GM21423 (cell line): ENCODE results near the gene PRRG4.
"Not testable (repeated sequence)": the region's sequence is repeated elsewhere in the genome, so short reads cannot be mapped to it uniquely, and the experiment has no call there.

Source experiments
- ATAC-seq: cut with Tn5 transposase; IDR thresholded peaks from one replicate; pipeline ENCODE4 v1.9.1; 2021; ENCODE audit warnings: mild to moderate bottlenecking, moderate library complexity; ENCODE audit not compliant: unreplicated experiment

PRRG4 gene

DNA sequence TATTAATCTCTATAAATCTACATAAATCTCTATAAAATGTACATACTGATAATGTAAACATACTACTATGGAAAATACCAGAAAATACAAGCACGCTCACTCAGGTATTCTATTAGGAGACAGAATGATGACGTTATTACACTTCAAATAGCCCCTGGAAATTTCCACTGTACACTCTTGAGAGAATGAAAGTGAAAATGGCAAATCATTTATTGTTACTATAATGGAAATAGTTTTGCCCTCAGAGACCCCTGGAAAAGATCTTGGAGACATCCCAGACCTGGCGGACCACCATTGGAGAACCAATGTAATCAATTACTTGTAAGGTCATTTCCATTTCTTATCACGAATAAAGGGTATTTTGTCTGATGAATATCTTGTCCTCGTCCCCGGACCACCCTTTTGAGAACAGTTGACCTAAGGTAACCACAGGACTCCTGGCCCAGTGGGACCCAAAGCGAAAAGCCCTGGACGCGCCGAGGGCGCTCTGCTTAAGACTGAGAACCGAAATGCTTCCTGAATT is 509 bp upstream of the PRRG4 start:
- peak; percentile 36 for ATAC-seq

DNA sequence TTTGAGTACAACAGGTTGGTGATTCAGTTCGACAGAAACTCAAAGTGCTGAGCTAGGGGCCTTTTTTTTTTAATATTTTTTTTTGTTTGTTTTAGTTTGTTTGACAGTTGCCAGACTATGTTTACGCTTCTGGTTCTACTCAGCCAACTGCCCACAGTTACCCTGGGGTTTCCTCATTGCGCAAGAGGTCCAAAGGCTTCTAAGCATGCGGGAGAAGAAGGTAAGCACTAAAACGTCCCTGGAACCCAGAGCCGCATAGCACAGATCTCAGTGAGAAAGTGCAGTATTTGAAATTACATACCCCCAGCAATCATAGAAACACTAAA is 649 bp downstream of the PRRG4 start:
- no peak for ATAC-seq

DNA sequence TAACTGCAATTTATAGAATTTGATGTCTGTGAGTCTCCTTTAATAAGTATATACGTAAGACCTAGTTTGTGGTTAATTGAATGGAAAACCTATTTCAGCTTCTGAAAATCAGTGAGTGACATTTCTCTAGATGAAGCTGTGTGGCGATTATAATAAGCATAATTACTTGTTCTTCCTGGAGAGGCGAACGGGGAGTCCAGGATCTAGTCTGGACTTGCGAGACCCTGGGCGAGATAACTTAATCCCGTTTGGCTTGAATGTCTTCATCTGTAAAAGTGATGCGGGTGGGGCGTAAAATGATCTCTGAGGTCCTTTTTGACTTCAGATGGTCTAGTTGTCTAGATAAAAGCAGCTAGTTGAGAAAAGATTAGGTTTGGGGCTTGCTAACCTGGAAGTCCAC is 1.1 kb downstream of the PRRG4 start:
- no peak for ATAC-seq

DNA sequence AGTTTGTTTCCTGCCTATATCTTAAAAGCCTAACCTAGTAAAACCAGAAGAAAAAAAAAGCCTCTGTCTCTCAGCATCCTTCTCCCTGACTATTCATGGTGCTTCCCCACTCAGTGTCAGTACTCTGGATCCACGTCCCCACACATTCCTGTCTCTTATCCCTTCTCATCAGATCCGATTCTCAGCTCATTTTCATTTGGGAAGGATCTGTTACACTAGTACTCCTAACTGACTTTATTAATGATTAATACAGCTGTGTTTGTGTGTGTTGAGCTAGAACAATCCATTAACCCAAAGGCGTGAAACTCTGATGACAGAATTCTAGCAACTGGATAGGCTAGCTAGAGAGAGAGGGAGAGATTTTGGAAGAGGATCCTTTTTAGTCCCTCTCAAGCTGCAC is 1.5 kb downstream of the PRRG4 start:
- ATAC-seq = no peak

DNA sequence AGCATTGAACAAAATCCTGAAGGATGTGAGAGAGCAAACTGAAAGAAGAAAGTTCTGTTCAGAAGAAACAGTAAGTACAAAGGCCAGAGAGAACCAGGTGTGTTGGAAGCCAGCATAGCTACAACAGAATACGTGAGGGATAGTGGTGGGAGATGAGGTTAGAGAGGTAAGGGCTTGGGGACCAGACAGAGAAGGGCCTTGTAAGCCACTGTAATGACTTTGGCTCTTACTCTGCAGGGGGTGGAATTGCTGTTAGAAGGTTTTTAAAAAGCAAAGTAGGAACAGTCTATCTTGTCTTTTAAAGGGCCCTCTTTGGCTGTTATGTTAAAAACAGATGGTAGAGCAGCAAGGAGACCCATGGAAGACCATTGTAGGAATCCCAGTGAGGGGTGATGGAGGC is 4.2 kb downstream of the PRRG4 start:
- ATAC-seq = no peak

DNA sequence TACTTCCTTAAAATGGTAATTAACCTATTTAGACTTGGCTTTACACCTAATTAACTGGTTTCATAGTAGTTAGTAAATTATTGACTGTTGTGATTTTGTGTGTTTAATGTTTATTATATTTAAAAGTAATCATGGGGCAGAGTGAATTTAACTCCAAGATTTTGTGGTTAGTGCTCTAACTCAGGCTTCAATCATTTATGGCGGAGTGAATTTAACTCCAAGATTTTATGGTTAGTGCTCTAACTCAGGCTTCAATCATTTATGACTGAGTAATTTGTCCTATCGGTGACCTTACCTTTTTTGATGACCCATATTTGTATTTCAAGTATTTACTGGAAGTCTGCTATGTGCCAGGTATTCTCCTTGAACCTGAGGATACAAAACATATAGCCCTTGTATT is 7.2 kb downstream of the PRRG4 start:
- no peak for ATAC-seq

DNA sequence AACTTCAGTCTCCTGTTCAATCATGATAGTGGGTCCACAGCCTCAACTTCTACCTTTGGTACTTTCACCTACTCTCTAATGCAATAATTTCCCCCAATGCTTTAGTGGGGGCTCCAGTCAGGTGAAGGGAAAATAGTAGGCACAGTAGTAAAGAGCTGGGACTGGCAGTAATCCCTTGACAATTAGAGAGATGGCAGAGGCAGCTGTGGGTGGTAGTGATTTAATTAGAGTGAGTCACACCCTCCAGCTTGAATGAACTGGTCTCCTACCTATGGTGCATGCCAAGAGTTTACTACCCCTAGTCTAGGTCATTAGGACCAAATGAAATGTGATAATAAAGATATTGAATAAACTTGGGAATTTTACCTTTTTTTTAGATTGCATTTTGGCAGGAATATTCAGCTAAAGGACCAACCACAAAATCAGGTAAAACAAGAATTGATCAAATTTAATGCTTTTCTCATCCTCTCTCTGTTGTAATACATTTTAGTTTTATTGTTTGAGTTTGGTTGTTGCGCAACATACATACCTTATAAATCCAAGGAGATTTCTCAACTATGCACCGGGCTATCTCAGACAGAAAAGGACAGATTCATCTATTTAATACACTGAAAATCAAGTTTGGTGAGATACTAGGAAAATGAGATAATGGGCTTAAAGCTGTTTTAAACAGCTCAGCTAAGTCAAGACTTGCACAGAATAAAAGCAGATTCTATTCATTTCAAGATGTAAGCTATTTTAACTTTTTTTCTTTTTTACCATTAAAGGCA is 9.0 kb downstream of the PRRG4 start:
- no peak for ATAC-seq

DNA sequence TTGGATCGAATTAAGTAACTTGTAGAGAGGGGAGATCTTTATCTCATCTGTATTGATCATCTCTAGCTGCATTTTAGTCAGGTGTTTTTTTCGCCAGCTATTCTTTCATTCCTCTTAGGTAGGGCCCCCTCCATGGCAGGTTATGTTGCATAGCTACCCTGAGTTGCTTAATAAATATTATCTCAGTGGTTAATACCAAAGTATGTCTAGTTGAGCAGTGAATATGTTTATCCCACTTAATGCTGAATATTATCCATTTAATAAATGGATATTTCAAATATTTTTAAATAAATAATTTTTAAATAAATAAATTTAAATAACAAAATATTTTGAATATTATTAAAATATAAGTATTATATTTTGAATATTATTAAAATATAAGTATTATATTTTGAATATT is 9.6 kb downstream of the PRRG4 start:
- ATAC-seq = no peak

DNA sequence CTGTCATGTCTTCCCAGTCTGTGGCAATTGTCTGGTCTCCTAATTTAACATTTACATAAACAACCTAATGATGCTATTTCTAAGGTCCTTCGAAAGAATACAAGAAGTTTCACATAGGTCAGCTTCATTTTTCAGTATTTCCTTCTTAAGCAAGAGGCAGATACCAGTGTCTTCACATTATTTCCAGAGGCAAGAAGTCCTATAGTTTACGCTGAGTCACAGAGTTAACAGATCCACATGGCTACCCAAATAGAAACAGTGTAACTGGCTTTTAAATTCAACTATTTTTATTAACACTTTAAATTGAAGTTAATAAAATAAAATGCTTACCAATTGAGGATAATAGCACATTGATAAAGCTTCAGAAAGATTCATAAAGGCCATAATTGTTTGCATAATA is 10.9 kb downstream of the PRRG4 start:
- no peak for ATAC-seq

DNA sequence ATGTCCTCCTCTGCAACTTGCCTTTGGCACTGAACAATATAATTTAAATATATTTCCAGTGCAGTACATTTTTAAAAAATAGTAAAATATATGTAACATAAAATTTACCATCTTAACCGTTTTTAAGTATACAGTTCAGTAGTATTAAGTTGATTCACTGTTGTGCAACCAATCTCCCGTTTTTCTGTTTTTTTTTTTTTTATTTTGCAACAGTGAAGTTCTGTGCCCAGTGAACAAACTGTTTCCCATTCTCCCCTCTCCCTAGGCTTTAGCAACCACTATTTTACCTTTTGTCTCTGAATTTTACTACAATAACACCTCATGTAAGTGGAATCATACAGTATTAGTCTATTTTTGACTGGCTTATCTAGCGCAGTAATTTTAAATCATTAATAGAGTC is 13.8 kb downstream of the PRRG4 start:
- ATAC-seq = no peak

DNA sequence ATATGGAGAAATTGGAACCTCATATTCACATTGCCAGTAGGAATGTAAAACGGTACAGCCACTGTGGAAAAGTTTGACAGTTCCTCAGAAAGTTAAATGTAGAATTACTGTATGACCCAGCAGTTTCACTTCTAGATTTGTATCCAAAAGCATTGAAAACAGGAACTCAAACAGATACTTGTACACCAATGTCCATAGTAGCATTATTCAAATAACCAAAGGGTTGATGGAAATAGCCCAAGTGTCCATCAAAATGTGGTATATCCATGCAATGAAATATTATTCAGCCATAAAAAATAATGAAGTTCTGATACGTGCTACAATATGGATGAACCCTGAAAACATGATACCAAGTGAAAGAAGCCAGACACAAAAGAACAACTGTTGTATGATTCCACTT is 17.8 kb downstream of the PRRG4 start:
- no peak for ATAC-seq

DNA sequence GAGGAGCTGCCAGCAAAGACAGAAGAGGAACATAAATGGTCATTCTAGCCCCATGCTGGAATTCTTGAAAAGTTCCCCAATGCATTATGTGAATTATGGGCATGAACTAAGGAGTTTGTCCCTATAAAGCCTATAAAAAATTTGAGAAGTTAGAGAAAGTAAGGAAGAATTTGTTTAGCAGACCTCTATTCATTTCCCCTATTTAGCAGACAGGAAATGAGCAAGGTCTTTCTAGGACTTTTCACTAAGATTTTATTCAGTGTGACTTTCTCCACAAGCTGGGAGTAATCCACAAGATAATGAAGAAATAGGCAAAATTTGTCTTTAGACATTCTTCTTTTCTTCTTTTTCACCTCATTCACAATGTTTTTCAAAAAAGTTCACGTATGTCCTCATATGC is 20.0 kb downstream of the PRRG4 start:
- ATAC-seq = no peak

DNA sequence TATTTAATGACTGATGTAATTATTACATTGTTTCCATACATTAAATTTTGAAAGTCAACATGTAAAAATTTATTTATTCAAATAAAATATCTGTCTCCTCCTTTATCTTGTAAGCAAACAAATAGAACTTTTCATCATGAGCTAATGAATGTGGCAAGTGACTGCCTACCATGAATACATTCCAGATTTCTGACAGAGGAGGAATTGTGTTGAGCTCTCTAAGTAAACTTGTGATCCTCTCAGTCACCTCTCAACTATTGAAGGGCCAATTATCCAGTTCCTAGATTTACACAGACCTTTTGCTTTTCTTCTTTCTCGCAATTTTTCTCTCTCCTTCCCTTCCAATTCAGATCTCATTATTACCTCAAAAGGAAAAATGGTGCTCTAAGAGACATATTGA is 21.5 kb downstream of the PRRG4 start:
- no peak for ATAC-seq

DNA sequence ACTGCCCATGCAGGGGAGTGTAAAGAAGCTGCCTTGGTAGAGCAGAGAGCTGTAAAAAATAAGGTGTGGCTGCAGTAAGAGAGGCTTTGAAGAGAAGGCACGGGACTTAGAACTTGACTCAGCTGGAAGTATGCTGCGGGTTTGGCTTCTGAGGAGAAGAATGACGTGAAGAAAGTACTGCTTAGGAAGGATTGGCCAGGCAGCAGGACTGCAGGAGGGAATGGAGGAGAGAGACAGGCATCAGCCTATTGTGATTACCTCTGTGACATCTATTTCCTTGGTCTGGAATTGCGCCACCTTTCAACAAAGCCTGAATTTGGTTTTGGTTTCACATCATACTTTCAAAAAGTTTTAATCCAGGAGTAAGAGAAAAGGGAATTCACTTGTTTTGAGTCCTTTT is 22.5 kb downstream of the PRRG4 start:
- ATAC-seq = no peak

DNA sequence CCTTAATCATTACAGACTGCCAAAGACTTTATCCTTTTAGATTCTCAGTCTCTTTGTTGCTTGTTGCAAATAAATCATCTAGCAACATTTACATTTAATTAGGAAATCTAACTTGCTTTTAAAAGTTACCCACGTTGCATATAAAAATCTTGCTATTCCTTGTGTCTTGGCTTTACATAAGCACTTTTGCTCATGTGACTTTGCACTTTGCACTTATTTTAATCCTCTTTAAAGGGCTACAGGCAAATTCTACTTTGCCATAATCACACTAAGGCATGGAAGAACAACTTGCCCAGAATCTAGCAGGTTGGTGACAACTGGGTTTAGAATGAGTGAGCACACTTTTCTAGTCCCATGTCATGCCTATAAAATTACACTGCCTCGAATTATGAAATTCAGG is 25.9 kb downstream of the PRRG4 start:
- no peak for ATAC-seq

DNA sequence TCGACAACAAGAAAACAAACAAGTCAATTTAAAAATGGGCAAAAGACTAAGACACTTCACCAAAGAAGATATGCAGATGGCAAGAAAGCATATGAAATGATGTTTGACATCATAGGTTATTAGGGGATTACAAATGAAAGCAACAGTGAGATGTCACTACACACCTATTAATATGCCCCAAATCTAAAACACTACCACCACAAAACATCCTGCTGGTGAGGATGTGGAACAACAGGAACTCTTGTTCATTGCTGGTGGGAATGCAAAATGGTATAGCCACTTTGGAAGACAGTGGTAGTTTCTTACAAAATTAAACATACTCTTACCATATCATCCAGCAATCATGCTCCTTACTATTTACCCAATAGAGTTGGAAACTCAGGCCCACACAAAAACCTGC is 29.0 kb downstream of the PRRG4 start:
- no peak for ATAC-seq

DNA sequence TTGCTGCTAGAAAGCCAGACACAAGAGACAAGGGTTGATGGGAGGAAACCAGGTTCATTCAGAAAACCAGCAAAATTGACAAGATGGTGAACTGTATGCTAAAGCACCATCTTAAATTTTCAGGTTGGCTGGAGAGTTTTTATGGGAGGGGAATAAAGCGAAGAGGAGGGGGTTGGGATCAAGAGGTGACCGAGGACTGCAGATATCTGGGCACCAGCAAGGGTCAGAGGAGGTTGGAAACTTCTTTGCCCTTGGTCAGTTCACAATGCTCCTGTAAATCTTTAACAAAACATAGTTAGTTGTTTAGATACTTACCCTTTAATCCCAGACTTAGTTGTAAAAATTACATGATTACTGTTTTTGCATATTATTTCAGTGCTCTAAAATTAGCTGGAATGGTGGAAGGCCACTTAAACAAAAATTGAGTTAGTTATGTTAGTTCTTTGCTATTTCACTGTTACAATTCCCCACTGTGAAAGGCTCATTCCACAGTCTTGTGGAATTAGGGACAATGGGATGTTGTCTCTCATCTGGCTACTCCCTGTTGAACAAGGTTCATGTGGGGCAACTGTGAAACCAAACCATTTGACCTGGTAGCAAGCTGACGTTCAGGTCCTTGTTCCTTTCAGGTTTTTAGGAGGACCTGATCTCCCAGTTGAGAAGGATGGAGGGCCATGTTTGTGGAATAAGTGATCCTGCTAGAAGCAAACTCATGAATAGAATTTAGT is 32.3 kb downstream of the PRRG4 start:
- no peak for ATAC-seq

DNA sequence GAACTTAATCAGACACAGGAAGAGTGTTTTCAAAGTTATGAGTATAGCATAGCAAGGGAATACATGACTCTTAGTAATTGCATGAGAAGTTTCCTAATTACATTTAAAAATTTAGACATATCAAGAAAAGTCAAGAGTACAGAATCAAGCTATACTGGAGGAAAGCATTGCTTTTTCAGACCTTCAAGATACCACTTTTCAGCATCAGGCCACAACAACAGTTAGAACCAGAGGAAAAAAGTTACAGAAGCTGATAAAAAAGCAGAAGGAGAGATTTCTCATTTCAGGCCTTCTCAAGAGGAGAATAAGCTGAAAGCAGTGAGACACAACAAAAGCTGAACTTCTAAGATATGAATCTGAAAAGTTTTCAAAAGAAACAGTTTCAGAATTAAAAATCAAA is 34.8 kb downstream of the PRRG4 start:
- no peak for ATAC-seq

DNA sequence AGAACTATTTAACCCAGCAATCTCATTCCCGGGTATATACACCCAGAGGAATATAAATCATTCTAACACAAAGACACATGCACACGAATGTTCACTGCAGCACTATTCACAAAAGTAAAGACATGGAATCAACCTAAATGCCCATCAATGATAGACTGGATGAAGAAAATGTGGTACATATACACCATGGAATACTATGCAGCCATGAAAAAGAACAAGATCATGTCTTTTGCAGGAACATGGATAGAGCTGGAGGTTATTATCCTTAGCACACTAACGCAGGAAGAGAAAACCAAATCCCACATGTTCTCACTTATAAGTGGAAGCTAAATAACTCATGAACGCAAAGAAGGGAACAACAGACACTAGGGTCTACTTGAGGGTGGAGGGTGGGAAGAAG is 39.0 kb downstream of the PRRG4 start:
- ATAC-seq = not testable (repeated sequence)

DNA sequence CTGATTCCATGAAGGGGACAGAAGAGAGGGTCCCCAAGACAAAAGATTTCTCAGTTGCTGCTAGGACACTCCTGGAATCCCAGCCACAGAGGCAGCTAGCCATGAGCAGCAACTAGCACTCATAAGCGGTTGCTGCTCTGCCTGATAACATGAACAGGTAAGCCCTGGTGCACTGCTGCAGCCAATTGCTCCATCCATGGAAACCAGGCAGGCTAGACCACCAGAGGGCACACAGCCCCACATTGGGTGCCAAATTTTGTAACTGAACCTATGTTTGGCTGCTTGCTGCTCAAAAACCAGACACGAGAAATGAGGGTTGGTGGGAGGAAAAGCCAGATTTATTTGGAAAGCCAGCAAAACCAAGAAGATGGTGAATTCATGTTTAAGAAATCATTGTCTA is 40.9 kb downstream of the PRRG4 start:
- no peak for ATAC-seq

DNA sequence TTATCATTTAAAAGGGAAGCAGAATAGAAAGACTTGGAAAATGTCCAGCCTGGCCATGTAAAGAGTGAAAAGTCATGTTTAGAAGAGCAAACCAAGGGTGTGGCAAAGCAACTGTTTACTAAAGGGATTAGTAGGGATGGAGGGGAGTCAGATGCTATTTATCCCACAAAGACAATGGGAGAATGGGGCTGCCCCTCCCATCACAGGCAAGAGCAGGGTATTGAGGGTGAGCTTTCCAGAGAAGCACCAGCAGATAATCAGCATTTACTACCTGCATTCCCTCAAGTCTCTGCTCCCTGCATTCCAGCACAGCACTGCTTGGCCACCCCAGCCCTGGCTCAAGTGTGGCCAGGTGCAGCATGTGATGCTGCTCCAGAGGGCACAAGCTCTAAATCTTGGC is 44.4 kb downstream of the PRRG4 start:
- no peak for ATAC-seq

DNA sequence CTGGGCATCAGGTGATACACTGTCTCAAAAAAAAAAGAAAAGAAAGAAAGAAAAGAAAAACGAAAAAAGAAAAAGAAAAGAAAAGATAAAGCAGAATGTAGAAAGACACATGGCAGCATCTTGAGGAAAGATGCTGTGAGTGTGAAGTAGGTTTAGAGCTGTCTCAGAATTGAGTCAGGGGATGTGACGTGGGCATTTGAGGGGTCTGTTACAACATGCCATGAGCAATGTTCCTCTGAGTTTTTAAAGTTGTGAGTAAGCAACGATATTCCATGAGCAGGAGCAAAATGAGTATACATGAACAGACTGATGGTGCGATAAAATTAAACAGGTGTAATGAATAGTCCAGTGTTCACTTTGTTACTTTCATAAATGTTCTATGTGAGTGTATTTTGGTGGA is 51.6 kb downstream of the PRRG4 start:
- ATAC-seq = no peak

DNA sequence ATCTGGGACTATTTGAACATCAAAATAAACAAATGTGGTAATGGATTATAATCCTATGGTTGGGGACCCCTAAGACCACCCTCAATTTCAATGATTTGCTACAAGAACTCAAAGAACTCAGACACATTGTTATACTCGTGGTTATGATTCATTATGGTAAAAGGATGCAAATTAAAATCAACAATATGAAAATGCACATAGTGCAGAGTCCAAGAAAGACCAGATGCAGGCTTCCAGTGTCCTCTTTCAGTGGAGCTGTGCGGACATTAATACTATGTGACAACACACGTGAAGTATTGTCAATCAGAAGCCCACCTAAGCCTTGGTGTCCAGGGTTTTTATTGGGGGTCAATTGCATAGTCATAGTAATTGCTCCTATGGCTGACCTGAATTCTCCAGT is 53.7 kb downstream of the PRRG4 start:
- no peak for ATAC-seq
